ENCODE results near the gene EP400.
"Not testable (repeated sequence)": the region's sequence is repeated elsewhere in the genome, so short reads cannot be mapped to it uniquely, and the experiment has no call there.

The EP400 gene

DNA sequence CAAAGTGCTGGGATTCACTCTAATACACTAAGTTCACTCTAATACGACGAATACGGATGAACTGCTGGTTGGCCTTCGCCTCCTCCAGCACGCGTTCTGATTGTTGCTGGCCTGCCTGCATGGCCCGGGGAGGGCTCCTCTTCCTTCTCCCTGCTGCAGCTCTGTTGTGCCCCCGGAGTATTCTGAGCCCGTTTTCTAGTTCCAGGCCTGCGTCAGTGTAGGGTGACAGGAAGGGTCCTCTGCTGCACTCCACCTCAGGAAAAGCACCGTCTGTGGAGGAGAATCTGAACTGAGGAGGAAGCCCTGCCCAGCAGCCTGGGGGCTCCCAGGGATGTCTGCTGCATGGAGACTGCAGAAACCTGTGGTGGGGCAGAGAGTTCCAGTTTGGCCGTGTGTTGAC, 150.0 kb downstream of the EP400 start:
- DNase-seq = no peak

DNA sequence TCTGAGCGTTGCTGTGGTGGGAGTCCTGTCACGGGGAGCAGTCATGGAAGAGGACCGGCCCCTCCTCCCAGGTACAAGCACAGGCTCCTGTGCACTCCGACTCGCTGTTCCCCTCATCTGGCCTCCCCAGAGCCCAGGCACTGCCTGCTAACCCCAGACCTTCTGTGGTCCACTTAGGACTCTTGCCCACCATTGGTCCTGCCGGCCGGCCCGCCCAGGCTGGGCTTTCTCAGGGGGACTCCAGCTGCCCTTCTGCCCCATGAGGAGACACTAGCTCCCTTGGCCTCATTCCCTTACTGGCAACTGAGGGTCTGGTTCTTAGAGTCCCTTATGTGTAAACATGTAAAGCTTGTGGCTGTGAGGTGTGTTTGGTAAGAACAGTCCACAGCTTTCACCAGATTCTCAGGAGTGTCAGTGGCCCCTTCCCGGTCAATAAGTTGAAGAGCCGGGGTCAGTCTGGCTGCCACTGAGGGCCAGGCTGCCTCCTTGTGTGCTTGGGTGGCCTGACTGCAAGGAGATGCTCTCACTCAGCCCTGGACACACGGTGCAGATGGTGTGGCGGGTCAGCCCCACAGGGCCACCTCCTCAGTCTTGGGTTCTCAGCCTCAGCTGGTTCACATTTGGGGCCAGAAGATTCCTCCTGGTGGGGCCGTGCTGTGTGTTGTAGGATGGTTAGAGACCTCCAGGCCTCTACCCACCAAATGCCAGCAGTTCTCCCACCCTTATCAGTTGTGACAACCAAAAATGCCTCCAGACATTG, 150.7 kb downstream of the EP400 start:
- no peak for DNase-seq

DNA sequence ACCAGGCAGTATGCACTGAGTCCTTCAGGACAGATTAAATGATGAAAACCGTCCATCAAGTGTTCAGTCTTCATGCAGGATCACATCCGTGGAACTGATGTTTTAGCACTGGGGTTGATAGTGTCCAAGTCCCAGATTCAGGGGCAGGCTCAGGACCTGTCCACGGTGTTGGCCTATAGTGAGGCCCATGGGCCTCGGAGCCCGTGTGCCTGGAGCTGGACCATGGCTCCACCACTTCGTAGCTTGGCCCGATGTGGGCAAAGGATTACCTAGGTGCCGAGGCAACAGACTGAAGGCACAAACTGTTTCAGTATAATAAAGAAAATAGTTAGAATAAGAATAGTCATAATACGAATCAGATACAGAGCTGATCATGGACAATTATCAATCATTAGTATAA, 152.6 kb downstream of the EP400 start:
- DNase-seq = no peak

DNA sequence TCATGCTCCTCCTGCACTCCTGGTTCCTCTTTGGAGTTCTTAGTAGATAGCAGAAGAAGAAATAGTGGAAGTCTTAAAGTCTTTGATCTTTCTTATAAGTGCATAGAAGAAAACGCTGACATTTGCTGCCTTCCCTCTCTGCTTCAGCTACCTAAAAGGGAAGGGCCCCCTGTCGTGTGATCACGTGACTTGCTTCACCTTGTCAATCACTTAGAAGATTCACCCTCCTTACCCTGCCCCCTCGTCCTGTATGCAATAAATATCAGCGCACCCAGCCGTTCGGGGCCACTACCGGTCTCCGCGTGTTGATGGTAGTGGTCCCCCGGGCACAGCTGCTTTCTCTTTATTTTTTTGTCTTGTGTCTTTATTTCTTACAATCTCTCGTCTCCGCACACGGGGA, 153.3 kb downstream of the EP400 start:
- DNase-seq = not testable (repeated sequence)

DNA sequence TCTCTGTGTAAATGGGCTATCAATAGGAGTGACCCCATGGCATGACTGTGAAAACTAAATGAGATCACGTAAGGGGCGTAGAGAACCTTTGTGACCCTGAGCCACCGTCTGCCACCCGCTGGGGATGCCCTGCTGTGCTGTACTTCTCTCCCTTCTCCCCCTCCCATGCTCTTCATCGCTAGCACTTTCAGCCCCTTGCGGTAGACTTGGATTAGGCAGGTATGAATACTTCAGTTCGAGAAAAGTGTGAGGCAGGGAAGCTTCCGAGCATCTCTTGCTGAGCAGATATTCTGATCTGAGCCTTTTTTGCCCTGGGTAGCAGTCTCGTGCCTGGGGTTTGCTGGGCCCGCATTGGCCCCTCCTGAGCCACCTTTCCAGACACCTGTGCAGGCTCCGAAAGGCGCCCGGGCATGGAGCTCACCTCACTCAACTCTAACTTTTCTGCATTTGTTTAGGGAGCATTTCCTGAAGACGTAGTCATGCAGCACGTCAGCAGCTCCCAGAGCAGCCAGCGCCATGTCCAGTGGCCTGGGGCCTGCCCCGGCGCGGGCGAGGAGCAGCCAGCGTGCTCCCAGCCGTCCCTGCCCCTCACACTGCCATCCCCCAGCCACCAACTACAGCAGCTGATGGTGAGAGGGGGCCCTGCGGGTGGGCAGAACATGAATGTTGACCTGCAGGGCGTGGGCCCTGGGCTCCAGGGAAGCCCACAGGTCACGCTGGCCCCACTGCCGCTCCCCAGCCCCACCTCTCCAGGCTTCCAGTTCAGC, 154.0 kb downstream of the EP400 start:
- DNase-seq = no peak

DNA sequence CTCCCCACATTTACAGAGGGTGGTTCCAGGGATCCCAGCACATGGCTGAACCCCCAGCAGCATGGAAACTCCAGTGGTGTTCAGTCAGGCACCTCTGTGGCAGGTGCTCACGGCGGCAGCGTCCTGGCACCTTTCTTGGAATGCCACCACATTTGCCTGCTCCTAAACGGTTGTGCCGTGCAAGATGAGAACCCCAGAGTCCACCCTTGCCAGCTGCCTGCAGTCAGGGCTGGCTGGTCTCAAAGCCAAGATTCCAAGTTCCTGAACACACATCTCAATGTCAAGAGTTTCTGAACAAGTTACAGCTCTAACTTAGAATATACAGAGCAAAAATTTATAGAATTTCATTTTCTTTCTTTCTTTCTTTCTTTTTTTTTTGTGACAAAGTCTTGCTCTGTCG, 155.7 kb downstream of the EP400 start:
- no peak for DNase-seq

DNA sequence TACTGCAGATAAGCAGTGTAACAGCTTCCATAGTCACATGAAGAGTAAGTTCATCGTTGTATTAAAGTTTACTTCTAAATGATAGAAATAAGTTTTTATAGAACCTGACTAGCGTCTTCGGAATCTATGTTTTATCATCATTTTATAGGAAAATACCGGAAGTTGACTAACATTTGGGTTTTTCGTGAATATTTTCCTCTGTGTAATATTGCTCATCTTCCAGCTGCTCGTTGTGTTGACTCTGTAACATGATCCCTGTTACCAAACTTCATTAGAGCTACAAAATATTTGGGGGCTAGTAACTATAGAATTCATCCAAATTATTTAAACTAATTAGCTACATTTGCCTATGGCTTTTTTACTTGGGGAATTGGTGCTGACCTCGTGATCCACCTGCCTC, 157.2 kb downstream of the EP400 start:
- no peak for DNase-seq

DNA sequence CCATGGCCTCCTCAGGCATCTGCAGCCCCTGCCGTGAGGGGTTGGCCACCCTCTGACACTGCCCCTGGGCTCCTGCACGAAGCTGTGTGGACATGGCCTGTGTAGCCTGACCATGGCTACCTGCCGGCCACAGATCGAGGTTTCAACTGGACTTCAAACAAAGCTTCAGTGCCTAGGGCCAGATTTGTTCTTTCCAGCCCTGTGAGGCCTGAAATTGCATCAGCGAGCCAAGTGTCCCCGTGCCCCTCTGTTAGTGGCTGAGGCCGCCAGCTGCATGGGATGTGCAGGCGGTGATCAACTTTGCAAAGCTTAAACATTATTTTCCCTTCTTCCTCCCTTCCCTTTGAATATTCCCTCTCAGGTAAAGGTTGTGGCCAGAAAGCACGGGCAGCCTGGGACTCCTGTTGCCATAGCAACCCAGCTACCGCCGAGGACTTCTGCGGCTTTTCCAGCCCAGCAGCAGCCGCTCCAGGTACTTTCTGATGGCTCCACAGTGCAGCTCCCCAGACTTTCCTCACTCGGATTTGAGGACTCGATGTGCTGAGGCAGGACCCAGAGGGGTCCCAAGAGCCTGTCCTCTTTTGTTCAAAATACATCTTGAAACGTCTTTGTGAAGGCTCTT, 158.6 kb downstream of the EP400 start:
- DNase-seq = peak; percentile 33

DNA sequence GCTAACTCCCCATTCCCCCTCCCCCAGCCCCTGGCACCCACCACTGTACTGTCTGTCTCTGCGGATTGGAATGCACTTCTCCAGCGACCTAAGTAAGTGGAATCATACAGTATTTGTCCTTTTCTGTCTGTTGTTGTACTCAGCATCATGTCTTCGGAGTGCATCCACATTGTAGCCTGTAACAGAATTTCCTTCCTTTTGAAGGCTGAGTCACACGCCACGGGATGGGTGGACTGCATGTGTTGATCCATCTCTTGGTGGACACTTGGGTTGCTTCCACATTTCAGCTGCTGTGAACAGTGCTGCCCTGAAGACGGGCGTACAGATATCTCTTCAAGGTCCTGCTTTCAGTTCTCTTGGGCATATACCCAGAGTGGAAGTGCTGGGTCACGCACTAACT, 160.0 kb downstream of the EP400 start:
- DNase-seq = no peak

DNA sequence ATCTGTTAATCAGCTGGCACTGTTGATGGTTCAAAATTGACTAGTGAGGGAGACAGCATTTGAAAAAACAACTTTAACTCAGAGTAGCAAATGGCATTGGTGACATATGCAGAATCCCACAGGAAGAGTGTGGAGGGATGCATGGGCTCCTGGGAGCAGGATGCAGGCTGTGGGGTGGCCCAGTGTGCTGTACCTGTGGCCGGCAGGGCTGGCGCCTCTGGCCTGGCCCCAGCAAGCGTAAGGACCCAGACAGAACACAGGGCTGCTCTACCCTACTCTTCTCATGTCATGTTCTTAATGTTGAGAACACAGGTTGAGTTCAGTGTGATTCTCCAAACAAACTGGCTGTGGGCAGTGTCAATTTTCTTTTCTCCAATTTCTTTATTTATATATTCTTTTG, 160.9 kb downstream of the EP400 start:
- no peak for DNase-seq

DNA sequence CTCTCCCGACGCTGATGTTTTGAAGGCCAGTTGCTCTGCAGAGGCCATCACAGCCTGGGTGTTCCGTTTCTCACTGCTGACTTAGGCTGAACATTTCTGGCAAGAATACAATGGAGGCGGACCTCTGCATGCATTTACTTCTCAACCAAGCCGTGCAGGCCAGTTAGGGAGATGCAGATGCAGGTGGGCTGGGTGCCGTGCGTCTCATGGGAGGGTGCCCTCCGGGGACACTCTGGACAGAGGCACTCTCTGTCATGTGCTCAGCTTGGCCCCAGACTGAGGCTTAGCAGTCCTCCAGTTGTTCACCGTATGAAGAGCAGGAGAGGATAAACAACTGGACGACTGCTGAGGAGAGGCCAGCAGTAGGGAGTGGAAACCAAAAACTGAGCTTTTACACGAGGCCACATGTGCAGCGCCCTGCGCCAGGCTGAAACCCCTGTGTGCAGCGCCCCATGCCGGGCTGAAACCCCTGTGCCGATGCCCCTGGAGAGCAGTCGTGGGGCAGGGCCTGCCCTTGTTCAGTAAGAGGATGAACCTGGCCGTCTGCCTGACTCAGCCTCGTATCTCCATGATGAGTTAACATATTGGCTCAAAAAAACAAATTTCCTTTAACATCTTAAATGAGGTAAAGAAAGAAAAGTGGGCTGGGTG, 162.0 kb downstream of the EP400 start:
- DNase-seq = no peak

DNA sequence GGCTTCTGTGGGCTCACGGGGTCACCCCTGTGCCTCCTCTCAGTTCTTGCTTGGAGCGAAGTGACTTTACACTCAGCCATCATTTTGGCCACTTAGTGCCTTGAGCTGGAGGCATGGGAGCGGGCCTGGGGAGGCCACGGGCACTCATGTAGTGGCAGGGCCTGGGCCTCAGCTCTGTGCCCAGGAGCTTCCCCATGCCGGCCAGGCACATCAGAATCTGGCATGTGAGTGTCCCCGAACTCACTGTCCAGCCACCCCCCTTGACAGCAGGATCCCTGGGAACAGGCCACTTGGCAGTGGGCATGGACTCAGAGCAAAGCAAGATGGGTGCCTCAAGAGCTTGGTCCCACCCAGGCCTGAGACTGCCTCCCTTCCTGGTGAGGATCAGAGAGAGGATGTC, 164.9 kb downstream of the EP400 start:
- no peak for DNase-seq

DNA sequence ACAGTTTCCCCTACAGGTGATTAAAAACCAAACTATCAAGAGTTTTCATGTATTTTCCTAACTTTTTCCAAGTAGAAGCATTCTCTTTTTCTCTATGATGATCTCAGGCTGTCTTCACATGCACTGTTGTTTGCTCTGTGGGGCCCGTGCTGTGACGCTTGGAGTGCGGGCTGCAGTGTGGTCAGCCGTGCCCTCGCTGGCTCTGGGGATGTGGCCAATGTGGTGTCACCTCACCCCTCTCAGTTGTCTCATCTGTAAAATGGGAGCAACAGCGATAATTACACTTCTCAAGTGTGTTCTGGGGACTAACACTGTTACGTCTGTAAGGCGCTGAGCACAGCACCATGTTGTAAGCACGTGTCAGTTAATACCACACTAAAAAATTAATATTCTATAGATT, 165.8 kb downstream of the EP400 start:
- no peak for DNase-seq

DNA sequence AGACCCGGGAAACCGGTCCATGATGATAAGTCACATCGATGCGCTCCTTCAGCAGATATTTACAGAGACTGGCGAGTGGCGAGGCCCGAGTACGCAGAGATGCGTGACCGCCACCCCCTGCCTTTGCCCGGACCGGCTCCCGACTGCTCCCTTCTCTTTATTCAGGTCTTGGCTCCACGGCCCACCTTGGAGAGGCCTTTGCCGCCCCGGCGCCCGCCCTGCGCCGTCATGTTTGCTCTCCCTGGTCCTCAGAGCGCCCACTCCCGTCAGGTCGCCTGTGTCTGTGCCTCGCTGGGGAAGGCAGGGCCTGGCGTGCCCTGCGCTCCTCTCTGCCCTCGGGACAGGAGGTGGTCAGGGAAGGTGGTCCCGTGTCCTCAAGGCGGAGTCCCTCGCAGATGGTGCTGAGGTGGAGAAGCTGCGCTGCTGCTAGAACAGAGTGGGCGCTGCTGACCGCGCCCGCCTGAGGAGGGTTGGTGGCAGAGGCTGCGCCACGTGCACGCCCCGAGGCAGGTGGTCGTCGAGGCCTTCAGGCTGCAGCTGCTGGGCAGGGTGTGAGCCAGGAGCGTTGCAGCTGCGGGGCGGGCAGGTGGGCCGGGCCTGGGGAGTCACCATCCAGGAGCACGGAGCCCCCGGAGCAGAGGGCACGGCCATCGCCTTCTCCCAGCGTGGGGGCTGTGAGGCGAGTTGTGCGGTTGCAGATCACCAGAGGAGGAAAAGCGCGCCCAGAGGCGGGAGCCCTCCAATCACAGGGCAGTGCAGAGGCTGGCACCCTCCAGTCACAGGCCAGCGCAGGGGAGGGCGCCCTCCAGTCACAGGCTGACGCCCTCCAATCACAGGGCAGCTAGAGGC, 167.2 kb downstream of the EP400 start:
- DNase-seq = no peak

DNA sequence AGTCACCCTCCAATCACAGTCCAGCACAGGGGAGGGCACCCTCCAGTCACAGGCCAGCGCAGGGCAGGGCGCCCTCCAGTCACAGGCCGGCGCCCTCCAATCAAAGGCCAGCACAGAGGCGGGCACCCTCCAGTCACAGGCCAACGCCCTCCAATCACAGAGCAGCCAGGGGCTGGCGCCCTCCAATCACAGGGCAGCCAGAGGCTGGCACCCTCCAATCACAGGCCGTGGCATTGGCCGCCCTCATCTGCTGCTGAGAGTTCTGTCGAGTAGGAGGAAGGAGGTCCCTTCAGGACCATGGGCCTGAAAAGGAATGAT, 167.8 kb downstream of the EP400 start:
- DNase-seq = no peak

DNA sequence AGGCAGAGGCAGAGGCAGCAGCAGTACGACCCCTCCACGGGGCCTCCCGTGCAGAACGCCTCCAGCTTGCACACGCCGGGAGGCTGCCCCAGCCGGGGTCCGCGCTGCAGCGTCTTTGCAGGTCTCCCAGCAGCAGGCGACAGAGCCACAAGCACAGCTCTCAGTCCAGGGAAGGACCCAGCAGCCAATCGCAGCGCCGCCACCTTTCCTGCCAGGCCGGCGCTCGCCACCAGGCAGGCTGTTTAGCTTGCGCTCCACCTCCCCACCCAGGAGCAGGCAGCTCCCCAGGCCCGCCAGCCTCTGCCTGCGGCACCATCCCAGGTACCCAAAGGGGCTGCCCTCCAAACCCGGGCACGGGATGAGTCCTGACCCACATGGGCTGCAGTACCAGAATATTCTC, 169.1 kb downstream of the EP400 start:
- DNase-seq = no peak

DNA sequence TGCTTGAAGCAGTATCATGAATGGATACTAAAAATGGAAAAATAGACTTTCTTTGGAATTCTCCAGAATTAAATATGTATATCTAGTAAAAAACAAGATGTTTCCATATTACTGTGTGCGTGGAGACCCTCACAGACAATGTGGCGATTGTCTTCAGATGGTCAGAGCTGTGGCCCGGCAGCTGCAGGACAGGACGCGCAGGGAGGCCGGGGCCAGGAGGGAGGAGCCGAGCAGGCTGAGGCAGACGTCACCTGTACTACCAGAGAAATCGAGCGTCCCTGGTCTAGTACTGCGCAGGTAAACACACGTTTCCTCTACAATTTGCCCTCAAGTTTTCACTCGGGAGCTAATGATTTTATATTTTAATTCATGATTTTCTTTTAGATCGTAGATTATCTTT, 171.5 kb downstream of the EP400 start:
- DNase-seq = no peak

DNA sequence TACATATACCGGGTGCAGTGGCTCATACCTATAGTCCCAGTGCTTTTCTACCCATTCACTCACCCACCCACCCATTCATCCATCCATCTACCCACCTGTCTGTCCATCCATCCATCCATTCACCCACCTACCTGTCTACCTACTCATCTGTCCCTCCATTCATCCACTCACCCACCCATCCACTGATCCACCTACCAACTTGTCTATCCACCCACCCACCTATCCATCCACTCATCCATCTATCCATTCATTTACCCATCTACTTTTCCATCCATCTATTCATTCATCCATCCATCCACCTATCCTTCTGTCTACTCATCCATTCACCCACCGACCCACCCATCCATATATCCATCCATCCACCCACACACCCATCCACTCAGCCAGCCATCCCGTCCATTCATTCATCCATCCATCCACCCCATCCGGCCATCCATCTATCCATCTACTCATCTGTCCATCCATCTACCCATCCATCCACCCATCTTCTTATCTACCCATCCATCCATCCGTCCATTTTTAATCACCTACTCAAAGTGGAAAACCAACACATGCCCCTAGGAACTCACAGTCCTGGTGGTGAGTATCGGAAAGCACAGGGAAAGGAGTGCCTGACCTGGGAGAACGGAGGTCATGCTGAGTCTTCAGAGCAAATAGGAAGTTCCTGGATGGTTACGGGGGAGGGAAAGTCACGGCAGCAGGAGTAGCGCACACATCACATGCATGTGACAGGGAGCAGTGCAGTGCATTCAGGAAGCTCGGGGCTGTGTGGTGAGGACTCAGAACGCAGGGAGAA, 174.4 kb downstream of the EP400 start:
- DNase-seq = no peak

DNA sequence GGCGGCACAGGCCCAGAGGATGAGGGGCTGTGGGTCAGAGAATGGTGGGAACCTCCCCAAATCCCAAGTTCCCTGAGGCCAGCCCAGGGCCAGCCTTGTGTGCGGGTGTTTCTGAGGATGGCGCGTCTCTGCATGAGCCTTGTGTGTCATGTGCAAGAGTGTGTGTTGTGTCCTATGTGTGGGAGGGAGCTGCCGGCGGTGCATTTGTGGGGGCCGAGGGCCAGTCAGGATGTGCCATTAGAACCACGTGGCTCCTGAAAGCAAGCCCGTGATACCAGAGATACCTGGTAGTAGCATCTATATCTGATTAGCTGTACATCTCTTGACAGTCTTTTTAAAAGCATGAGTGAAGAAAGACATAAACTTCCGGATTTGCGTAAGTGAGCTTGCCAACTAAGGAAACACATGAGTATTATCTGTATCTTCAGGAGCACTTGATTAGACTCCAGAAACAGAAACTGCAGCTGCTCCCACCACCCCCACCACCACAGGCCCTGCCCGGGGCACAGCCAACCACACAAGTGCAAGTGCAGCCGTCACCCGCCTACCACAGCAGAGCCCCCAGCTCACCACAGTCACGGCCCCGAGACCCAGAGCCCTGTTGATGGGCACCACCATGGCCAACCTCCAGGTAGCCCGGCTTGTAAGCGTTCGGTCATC, 175.2 kb downstream of the EP400 start:
- no peak for DNase-seq

DNA sequence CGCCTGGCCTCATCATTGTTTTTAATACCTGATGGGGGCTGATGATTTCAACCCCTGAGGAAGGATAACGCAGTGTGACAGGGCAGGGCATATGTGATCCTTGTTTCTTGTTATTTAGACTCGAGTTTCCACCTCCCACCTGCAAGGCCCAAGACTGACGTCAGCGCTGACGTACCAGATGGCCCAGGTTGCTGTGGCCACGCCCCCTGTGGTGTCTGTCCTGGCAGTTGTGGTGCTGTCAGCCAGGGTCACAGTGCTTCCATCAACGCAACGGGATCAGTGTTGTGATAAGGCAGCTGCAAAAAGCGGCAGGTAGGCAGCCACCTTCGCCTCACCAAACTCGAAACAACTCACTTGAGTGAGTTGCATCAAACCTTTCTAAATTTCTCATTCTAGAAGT, 176.0 kb downstream of the EP400 start:
- DNase-seq = no peak

DNA sequence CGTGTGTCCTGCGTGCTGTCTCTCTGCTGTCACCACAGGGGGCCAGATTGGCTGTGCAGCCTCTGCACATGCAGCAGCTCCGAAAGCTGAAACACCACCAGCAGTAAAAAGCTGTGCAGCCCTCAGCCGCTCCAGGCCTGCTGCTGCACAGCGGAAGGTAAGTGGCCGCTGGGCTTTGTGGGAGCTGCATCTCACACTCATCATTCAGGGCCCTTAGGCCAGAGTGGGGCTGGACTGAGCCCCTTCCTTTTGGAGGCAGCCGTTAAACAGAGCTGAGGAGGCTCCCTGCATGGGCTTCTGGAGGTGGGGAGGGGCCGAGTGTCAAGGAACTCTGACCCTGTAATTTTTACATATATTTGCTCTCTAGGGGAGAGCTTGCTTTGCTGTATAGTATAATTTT, 177.3 kb downstream of the EP400 start:
- no peak for DNase-seq

DNA sequence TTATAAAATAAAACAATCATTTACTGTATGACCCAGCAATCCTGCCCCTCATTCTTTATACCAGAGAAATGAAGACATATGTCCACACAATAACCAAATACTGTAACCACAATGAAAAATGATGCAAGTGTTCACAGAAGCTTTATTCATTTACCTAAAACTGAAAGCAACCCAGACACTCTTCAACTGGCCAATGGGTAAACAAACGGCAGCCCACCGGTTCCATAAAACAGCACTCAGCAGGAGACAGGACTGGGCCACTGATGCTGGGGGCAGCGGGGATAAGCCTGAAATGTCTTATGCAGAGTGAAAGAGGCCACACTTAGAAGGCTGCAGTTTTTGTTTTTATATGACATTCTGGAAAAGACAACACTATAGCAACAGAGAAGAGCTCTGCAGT, 179.3 kb downstream of the EP400 start:
- no peak for DNase-seq
